PC-3 (cell line): ENCODE data around the gene RC3H1. TPM values are rescaled to one million over a fixed set of nuclear protein-coding genes. Genes with fewer than 3 reads are reported as not detected.
A peak's percentile ranks its signal among the peaks of the same experiment; 100 is the strongest.

ENCODE experiments used
- ATAC-seq: fragments of 200-7000 bp; cut with Tn5 transposase; 2 replicates; pipeline ENCODE4 v1.9.1; 2020; ENCODE audit warnings: mild to moderate bottlenecking, moderate library complexity
- BruUV-seq: library from RNA; stranded (reverse); fragments of 400-500 nt; replicated peaks from 2 replicates; lab custom pipeline; 2021; lab: Mats Ljungman, UMichigan
- CTCF ChIA-PET: fragments of 300-600 bp; sonication (Branson Sonifier 250); formaldehyde crosslinking; loops from one replicate; lab custom pipeline; 2022; ENCODE audit warnings: antibody characterized with exemption; lab: Charles Lee
- POLR2A ChIA-PET: fragments of 300-600 bp; sonication (Branson Sonifier 250); formaldehyde crosslinking; loops from one replicate; lab custom pipeline; 2022; ENCODE audit warnings: antibody characterized with exemption; ENCODE audit not compliant: unreplicated experiment; lab: Charles Lee
- DNase-seq: peaks from one replicate; pipeline ENCODE4 v3.0.0-alpha.2; 2015
- H2AFZ ChIP-seq: fragments of 300-600 bp; sonication (generic); 2 replicates; pipeline ENCODE4 v1.6.0; 2016; ENCODE audit warnings: antibody characterized with exemption, low read length
- H3F3A ChIP-seq: fragments of 300-600 bp; sonication (generic); one replicate; pipeline ENCODE4 v1.6.0; 2017; ENCODE audit warnings: antibody characterized with exemption, low read length, control low read depth, mild to moderate bottlenecking; ENCODE audit not compliant: unreplicated experiment
- H3K27ac ChIP-seq: fragments of 300-600 bp; sonication (generic); 2 replicates; pipeline ENCODE4 v1.5.1; 2016; ENCODE audit warnings: mild to moderate bottlenecking, low read length
- H3K27me3 ChIP-seq: fragments of 300-600 bp; sonication (generic); 2 replicates; pipeline ENCODE4 v1.6.1; 2016; ENCODE audit warnings: low read length, mixed read lengths
- H3K36me3 ChIP-seq: fragments of 300-600 bp; sonication (generic); 2 replicates; pipeline ENCODE4 v1.6.1; 2016; ENCODE audit warnings: low read depth, mixed run types, low read length, mixed read lengths
- H3K4me1 ChIP-seq: fragments of 300-600 bp; sonication (generic); 2 replicates; pipeline ENCODE4 v1.5.1; 2016; ENCODE audit warnings: low read length; ENCODE audit not compliant: insufficient read depth
- H3K4me2 ChIP-seq: fragments of 300-600 bp; sonication (generic); 2 replicates; pipeline ENCODE4 v1.6.0; 2016; ENCODE audit warnings: low read length
- H3K4me3 ChIP-seq: fragments of 300-600 bp; sonication (generic); 2 replicates; pipeline ENCODE4 v1.5.1; 2016; ENCODE audit warnings: mild to moderate bottlenecking, low read length, mixed read lengths
- H3K79me2 ChIP-seq: fragments of 300-600 bp; sonication (generic); 2 replicates; pipeline ENCODE4 v1.6.1; 2017; ENCODE audit warnings: low read length, mixed read lengths
- H3K9ac ChIP-seq: fragments of 300-600 bp; sonication (generic); 2 replicates; pipeline ENCODE4 v1.6.0; 2016; ENCODE audit warnings: mild to moderate bottlenecking, low read length
- H3K9me2 ChIP-seq: fragments of 300-600 bp; sonication (generic); replicated peaks from 2 replicates; pipeline ENCODE4 v1.6.1; 2016; ENCODE audit warnings: mixed run types, low read length, mixed read lengths
- H3K9me3 ChIP-seq: fragments of 300-600 bp; sonication (generic); 2 replicates; pipeline ENCODE4 v1.6.1; 2016; ENCODE audit warnings: low read length, mixed read lengths
- H4K20me1 ChIP-seq: fragments of 300-600 bp; sonication (generic); 2 replicates; pipeline ENCODE4 v1.6.1; 2016; ENCODE audit warnings: low read length, mixed read lengths
- EZH2 ChIP-seq: fragments of 300-600 bp; sonication (generic); IDR thresholded peaks from one replicate; pipeline ENCODE4 v1.6.1; 2017; ENCODE audit warnings: antibody characterized with exemption, mild to moderate bottlenecking, low read length; ENCODE audit not compliant: unreplicated experiment
- EZH2phosphoT487 ChIP-seq: fragments of 300-600 bp; sonication (generic); IDR thresholded peaks from 2 replicates; pipeline ENCODE4 v1.6.1; 2018; ENCODE audit warnings: mild to moderate bottlenecking, antibody characterized with exemption, low read length, borderline replicate concordance
- intact Hi-C: fragments of 100-400 bp; cut with micrococcal nuclease; formaldehyde crosslinking; loops from 2 replicates; pipeline ENCODE4 v1.9.0; 2023
- total RNA-seq: library from RNA; depleted of rRNA; stranded (reverse); fragments of >200 nt; gene quantifications from 2 replicates; pipeline ENCODE4 v1.2.3, GENCODE V29; 2014
- TF ChIP-seq, protein P1 (sequence below): fragments of 300-600 bp; sonication (generic); conservative IDR thresholded peaks from 2 replicates; pipeline ENCODE4 v1.5.1; 2017; ENCODE audit warnings: antibody characterized with exemption, low read depth, mild to moderate bottlenecking, low read length

RC3H1 gene
- total RNA-seq, 1 experiment from 2014 or later = 7.5 TPM

DNA sequence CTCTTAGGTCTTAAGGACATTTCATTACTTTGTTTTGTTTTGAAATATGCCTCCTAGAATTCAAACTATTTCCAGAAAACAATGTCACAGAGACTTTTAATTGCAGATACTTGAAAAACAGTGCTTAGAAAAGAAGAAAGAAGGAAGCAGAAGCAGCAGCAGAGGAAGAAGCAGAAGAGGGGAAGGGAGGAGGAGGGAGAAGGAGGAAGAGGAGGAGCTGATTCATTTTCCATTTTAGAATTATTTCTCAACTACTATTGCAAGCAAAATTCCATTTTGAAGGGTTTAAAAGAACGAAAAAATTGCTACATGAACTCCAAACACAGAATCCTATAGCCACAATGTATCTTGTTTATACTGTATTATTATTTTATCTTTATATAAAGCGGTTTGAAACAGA, 13.9 kb downstream of the RC3H1 start:
- ChIA-PET POLR2A (no interaction called here), CTCF (no interaction called here)
- H4K20me1 ChIP-seq = no peaks in the 10 kb centered on the region
- no TSS peak for BruUV-seq
- peaks cover 62% of the 10 kb centered on the region for H3K79me2 ChIP-seq
- H3F3A ChIP-seq = no peaks in the 10 kb centered on the region
- TF ChIP-seq, protein P1, sequence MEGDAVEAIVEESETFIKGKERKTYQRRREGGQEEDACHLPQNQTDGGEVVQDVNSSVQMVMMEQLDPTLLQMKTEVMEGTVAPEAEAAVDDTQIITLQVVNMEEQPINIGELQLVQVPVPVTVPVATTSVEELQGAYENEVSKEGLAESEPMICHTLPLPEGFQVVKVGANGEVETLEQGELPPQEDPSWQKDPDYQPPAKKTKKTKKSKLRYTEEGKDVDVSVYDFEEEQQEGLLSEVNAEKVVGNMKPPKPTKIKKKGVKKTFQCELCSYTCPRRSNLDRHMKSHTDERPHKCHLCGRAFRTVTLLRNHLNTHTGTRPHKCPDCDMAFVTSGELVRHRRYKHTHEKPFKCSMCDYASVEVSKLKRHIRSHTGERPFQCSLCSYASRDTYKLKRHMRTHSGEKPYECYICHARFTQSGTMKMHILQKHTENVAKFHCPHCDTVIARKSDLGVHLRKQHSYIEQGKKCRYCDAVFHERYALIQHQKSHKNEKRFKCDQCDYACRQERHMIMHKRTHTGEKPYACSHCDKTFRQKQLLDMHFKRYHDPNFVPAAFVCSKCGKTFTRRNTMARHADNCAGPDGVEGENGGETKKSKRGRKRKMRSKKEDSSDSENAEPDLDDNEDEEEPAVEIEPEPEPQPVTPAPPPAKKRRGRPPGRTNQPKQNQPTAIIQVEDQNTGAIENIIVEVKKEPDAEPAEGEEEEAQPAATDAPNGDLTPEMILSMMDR = no peak
- TF ChIP-seq EZH2 = no peak
- no peak for TF ChIP-seq EZH2phosphoT487
- H3K36me3 ChIP-seq = no peaks in the 10 kb centered on the region
- no peaks in the 10 kb centered on the region for H3K9me3 ChIP-seq
- H3K27me3 ChIP-seq = no peaks in the 10 kb centered on the region
- DNase-seq = no peak
- no peak overlapping the region for H3K9ac ChIP-seq
- H3K9me2 ChIP-seq = no peaks in the 10 kb centered on the region
- ATAC-seq = no peak
- intact Hi-C loops = no loop called here
- H3K4me1 ChIP-seq = peaks cover 4% of the 10 kb centered on the region; the same call in 1 of the 2 replicates
- H3K4me2 ChIP-seq = no peak overlapping the region
- H3K27ac ChIP-seq = no peak overlapping the region
- no peak overlapping the region for H2AFZ ChIP-seq
- no peak overlapping the region for H3K4me3 ChIP-seq

DNA sequence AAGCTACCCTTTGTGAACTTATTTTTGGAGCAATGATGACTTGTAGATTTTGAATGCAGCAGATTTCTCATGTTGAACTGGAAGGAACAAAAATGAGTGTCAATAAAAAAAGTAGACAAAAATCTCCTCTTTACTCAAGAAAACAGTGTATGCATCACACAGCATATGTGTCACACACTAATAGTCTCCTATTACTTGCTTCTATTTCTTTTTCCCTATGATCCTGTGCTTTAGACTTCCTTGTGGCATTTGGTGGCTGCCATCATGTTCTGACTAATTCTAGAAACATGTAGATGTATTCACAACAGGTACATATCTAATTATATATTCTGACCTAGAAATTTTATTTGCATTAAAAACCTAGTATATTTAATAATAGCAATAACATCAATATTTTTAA, 14.3 kb downstream of the RC3H1 start:
- no peak overlapping the region for H3K4me3 ChIP-seq
- peaks cover 60% of the 10 kb centered on the region for H3K79me2 ChIP-seq
- ChIA-PET POLR2A (no interaction called here), CTCF (no interaction called here)
- no peak overlapping the region for H3K4me2 ChIP-seq
- H3K9ac ChIP-seq = no peak overlapping the region
- no peak overlapping the region for H2AFZ ChIP-seq
- ATAC-seq (peak; percentile 58), DNase-seq (peak; percentile 49)
- H3K36me3 ChIP-seq = no peaks in the 10 kb centered on the region
- peaks cover 4% of the 10 kb centered on the region; the same call in 1 of the 2 replicates for H3K4me1 ChIP-seq
- no peaks in the 10 kb centered on the region for H3F3A ChIP-seq
- no peaks in the 10 kb centered on the region for H3K27me3 ChIP-seq
- no peaks in the 10 kb centered on the region for H3K9me3 ChIP-seq
- H3K27ac ChIP-seq = no peak overlapping the region
- H3K9me2 ChIP-seq = no peaks in the 10 kb centered on the region
- no TSS peak for BruUV-seq
- TF ChIP-seq EZH2phosphoT487 (no peak), EZH2 (no peak)
- TF ChIP-seq, protein P1 = no peak
- H4K20me1 ChIP-seq = no peaks in the 10 kb centered on the region
- intact Hi-C loops = no loop called here

DNA sequence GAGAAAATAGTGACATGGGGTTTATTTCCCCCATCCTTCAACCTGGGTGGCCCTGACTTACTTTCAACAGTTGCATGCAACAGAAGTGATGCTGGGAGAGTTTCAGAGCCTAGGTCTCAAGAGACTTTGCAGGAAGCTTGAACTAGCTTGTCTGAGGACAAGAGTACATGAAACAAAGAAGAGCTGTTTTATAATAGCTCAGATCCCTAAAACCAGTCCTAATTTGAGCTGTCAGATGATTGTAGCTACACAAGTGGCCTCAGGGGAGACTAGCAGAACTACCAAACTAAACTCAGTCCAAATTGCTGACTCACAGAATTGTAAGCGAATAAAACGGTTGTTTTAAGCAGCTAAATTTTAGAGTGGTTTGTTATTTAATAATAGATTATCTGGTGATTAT, 17.1 kb downstream of the RC3H1 start:
- Histone ChIP-seq H3K27me3 (no peaks in the 10 kb centered on the region), H3K4me3 (no peak overlapping the region), H3K4me2 (no peak overlapping the region), H3K79me2 (peaks cover 61% of the 10 kb centered on the region), H3K36me3 (no peaks in the 10 kb centered on the region), H3K9me2 (no peaks in the 10 kb centered on the region), H2AFZ (no peak overlapping the region), H3K27ac (no peak overlapping the region), H3K9me3 (no peaks in the 10 kb centered on the region), H4K20me1 (0 out of 2 replicates have a peak, but pooled peaks cover 3% of the 10 kb centered on the region), H3K9ac (no peak overlapping the region), H3K4me1 (peaks cover 4% of the 10 kb centered on the region; the same call in 1 of the 2 replicates), H3F3A (no peaks in the 10 kb centered on the region)
- DNase-seq (no peak), ATAC-seq (no peak)
- intact Hi-C loops = no loop called here
- POLR2A ChIA-PET = no interaction called here
- no TSS peak for BruUV-seq
- CTCF ChIA-PET = no interaction called here
- no peak for TF ChIP-seq EZH2
- no peak for TF ChIP-seq EZH2phosphoT487
- TF ChIP-seq, protein P1 = no peak
